Stomach (tissue), 4 donors: ENCODE data around the gene APBA3.

Experiments used
- CTCF ChIP-seq, 7 experiments: fragments of 450-650 bp in 4 of 7; fragments of 200-600 bp in 3 of 7; sonication (generic) in 3 of 7; IDR thresholded peaks; one replicate each; pipeline ENCODE4 v1.5.1; 2016 to 2019; ENCODE audit warnings: antibody characterized with exemption in 7 of 7, control low read depth in 2 of 7, mild to moderate bottlenecking in 1 of 7
- POLR2AphosphoS5 ChIP-seq, 3 donors: sonication (generic); formaldehyde crosslinking; IDR thresholded peaks; one replicate each; pipeline ENCODE4 v1.6.1; 2016; ENCODE audit warnings: antibody characterized with exemption in 3 of 3

- TF ChIP-seq CTCF (IDR thresholded peaks at IDR 0.05), result no peak
- TF ChIP-seq POLR2AphosphoS5 (IDR thresholded peaks at IDR 0.05), result no peak
Measured at GRCh38 chr19:3785938-3786824, 24.7 kb upstream of the APBA3 start, which contains the start of gene MATK.
